Endothelial cell of umbilical vein (primary cell): ENCODE results near the gene SMCP.

ENCODE experiments used
- CTCF ChIP-seq, 2 donors: IDR thresholded peaks; 1 replicate in 1 of 2; 2 replicates in 1 of 2; pipeline ENCODE4 v1.5.1; 2011; ENCODE audit warnings: low read length in 2 of 2, mild to moderate bottlenecking in 2 of 2, moderate library complexity in 2 of 2, control low read depth in 1 of 2, inconsistent platforms in 1 of 2, low read depth in 1 of 2; ENCODE audit not compliant: insufficient read depth in 1 of 2; ENCODE audit errors: extremely low read depth in 1 of 2
- EZH2 ChIP-seq: IDR thresholded peaks from 2 replicates; pipeline ENCODE4 v1.6.1; 2012; ENCODE audit warnings: borderline replicate concordance, low read depth, mild to moderate bottlenecking, moderate library complexity, low read length, inconsistent platforms; ENCODE audit not compliant: severe bottlenecking
- FOS ChIP-seq: IDR thresholded peaks from 2 replicates; pipeline ENCODE4 v1.6.1; 2011; ENCODE audit warnings: mild to moderate bottlenecking, low read length, moderate library complexity, borderline replicate concordance; ENCODE audit not compliant: insufficient read depth
- GATA2 ChIP-seq: IDR thresholded peaks from 2 replicates; pipeline ENCODE4 v1.7.0; 2011; ENCODE audit warnings: low read depth, mild to moderate bottlenecking, moderate library complexity, mixed read lengths, low read length; ENCODE audit not compliant: insufficient read length, insufficient read depth
- JUN ChIP-seq: IDR thresholded peaks from 2 replicates; pipeline ENCODE4 v1.6.1; 2011; ENCODE audit warnings: borderline replicate concordance, low read depth; ENCODE audit not compliant: insufficient read length, insufficient read depth
- MYC ChIP-seq: IDR thresholded peaks from one replicate; pipeline ENCODE4 v1.6.1; 2011; ENCODE audit warnings: mild to moderate bottlenecking, low read depth, low read length
- POLR2A ChIP-seq: IDR thresholded peaks from 2 replicates; pipeline ENCODE4 v1.6.1; 2012; ENCODE audit warnings: low read depth, mild to moderate bottlenecking, control low read depth, low read length
- POLR2AphosphoS5 ChIP-seq: IDR thresholded peaks from 2 replicates; pipeline ENCODE4 v1.6.1; 2012; ENCODE audit warnings: low read depth, mild to moderate bottlenecking, control low read depth, low read length, moderate library complexity; ENCODE audit not compliant: insufficient read depth
- TF ChIP-seq, protein P1 (sequence below): IDR thresholded peaks from 2 replicates; pipeline ENCODE4 v1.6.1; 2011; ENCODE audit not compliant: insufficient read depth, insufficient read length

GRCh38 chr1:152859696-152860095 lies 18.4 kb upstream of the SMCP start, which contains the start of gene LCE7A:
- TF ChIP-seq POLR2A = no peak
- TF ChIP-seq GATA2 = no peak
- TF ChIP-seq POLR2AphosphoS5 = no peak
- TF ChIP-seq CTCF (IDR thresholded peaks at IDR 0.05; ENCODE audit: extremely low read depth in 1 of 2, insufficient read depth in 1 of 2, low read depth in 1 of 2, low read length in 2 of 2) = no peak
- TF ChIP-seq JUN = no peak
- no peak for TF ChIP-seq EZH2
- no peak for TF ChIP-seq FOS
- TF ChIP-seq, protein P1, sequence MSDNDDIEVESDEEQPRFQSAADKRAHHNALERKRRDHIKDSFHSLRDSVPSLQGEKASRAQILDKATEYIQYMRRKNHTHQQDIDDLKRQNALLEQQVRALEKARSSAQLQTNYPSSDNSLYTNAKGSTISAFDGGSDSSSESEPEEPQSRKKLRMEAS = no peak
- TF ChIP-seq MYC = no peak
